Measurements from ENCODE around the gene PRSS57.

The PRSS57 gene

DNA sequence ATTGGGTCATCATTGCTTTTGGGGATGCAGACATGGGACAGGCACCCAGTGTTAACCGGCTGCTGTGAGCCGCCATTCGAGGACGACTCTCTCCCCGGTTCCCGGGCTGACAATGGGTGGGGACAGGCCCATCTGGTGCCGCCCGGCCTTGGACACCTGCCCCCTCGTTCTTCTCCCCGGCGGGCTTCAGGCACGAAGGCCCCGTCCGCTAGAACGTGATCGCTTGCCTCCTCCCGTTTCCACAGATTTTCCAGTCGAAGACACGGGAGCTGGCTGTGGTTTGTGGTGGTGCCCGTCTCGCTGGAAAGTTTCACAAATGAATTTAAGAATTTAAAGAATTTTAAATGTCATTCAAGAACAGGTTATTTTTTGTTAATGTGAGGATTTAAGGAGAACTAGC is 15.5 kb upstream of the PRSS57 start:
- no peak overlapping the region for H3K4me3 ChIP-seq (ENCODE audit: low read depth, low read length)
- TF ChIP-seq, protein P1, sequence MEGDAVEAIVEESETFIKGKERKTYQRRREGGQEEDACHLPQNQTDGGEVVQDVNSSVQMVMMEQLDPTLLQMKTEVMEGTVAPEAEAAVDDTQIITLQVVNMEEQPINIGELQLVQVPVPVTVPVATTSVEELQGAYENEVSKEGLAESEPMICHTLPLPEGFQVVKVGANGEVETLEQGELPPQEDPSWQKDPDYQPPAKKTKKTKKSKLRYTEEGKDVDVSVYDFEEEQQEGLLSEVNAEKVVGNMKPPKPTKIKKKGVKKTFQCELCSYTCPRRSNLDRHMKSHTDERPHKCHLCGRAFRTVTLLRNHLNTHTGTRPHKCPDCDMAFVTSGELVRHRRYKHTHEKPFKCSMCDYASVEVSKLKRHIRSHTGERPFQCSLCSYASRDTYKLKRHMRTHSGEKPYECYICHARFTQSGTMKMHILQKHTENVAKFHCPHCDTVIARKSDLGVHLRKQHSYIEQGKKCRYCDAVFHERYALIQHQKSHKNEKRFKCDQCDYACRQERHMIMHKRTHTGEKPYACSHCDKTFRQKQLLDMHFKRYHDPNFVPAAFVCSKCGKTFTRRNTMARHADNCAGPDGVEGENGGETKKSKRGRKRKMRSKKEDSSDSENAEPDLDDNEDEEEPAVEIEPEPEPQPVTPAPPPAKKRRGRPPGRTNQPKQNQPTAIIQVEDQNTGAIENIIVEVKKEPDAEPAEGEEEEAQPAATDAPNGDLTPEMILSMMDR (IDR thresholded peaks at IDR 0.05; ENCODE audit: low read depth, low read length), result no peak

DNA sequence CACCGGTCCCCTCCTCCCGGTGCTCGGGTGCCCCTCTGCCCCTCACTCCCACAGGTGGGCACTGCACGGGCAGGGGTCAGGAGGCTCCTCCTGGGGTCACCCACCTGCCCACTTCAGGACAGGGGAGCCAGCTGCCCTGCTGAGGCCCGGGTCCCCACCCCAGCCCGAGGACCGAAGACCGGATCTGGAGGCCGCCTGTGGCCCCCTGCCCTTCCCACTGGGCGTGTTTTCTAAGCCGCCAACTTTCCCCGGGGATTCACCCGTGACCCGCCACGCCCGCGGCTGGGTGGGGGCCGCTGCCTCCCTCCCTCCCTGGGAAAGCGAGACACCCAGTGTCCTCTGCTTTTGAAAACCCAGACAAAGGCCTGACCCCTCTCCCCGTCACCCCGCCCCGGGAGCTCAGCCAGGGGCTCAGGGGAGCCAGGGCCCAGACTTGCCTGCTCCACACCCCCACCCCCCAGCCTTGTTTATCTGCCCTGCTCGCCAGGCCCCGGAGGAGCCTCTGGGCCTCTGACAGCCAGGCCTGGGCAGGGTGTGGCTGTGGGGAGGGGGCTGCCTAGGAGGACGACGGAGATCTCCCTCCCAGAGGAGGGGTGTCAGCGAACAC is 14.8 kb upstream of the PRSS57 start:
- H3K4me3 ChIP-seq (ENCODE audit: low read depth, low read length), result no peak overlapping the region
- TF ChIP-seq, protein P1 (IDR thresholded peaks at IDR 0.05; ENCODE audit: low read depth, low read length), result no peak

DNA sequence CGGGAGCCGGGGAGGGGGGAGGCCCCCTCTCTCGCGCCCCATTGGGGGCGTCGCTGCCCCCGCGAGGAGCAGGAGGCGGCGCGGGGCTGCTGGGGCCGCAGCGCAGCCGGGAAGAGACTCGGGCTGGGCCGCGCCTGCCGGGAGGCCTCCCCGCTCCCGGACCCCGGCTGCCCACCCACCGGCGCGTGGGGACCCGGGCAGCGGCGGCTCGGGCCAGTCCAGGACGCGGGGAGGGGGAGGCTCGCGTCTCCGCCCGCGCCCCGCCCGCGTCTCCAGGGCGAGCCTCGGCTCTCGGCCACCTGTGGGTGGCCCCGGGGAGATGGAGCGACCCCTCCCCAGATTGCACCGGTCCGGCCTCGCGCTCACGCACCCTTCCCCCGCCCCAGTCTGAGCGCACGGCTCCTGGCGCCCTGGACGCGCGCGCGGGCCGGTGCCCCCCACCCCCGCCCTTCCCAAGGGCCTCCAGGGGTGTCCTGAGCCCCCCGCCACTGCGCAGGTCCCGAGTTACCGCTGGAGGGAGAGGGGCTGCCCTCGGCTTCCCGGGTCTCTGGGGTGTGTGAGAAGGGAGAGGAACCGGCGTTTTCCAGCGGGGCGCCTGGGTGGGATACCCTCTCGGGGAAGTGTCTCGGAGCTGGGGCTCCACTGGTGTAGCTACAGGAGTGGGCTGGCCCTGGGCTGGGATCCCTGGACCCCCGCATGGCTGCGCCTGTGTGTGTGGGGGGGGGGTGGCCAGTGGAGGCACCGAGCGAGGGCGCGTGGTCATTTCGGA is 14.1 kb upstream of the PRSS57 start:
- H3K4me3 ChIP-seq (ENCODE audit: low read depth, low read length), result peak overlapping the region; percentile 27; the same call in 1 of the 2 replicates
- TF ChIP-seq, protein P1 (IDR thresholded peaks at IDR 0.05; ENCODE audit: low read depth, low read length), result no peak

DNA sequence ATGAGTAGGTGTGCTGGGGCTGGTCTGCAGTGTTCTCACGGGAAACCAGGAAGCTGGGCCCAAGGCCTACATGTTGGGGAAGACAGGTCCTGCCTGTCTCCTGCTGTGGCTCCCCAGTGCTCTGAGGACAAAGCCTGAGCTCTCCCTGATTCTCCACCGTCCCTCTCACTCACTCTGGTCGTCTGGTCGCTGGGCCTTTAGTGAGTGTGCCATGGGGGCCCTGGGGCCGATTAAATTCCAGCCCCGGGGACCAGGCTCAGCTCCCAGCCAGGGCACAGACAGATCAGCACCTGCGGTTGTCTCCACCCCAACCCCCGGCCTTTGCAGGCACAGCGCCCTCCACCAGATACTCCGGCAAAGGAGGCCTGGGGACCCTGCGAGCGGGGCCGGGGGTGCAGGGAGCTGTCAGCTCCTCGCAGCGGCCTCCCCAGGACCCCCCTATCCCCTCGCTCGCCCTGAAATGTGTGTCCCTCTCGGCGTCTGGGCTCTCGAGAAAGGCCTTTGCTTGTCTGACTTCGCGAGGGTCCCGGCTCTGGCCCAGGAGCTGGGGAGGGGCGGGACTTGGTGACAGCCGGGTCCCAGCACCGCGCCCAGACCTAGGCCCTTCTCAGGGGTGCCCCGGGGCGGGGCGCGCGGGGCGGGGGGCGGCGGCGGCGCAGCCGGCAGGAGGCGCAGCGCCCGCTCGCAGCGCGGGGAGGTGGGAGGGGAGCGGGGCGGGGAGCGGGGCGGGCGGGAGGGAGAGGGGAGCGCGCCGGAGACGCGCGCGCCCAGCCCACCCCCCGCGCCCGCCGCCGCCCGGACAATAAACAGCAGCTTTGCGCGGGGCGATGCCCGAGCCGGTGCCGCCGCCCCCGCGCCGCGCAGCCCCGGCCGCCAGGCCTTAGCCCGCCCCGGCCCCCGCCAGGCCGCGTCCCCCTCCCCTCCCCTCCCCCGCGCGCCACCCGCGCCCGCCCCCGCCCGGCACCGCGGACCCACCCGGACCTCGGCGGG is 13.2 kb upstream of the PRSS57 start, which contains the start of gene PALM:
TSS of gene PALM (plus strand) at position 782 of the 990 bp plus-strand sequence. CDS start 212 bp downstream, outside the sequence.
- H3K4me3 ChIP-seq (ENCODE audit: low read depth, low read length), result peak within 1 kb of the TSS; percentile 27; the same call in 1 of the 2 replicates
- TF ChIP-seq, protein P1 (IDR thresholded peaks at IDR 0.05; ENCODE audit: low read depth, low read length), result no peak

DNA sequence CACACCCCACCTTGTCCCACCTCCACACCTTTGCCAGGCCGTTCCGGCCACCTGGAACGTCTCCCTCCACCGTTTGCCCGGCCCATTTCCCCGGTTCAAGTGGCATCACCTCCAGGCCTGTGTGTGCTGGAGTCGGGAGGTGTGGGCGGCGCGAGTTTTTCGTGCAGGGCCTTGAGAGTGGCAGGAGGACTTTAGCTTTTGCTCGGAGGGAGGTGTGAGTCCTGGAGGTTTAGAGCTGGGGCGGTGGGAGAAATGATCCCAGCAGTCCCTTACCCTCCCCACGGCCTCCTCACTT is 9.1 kb upstream of the PRSS57 start:
- TF ChIP-seq, protein P1 (IDR thresholded peaks at IDR 0.05; ENCODE audit: low read depth, low read length), result no peak
- H3K4me3 ChIP-seq (ENCODE audit: low read depth, low read length), result no peak overlapping the region

DNA sequence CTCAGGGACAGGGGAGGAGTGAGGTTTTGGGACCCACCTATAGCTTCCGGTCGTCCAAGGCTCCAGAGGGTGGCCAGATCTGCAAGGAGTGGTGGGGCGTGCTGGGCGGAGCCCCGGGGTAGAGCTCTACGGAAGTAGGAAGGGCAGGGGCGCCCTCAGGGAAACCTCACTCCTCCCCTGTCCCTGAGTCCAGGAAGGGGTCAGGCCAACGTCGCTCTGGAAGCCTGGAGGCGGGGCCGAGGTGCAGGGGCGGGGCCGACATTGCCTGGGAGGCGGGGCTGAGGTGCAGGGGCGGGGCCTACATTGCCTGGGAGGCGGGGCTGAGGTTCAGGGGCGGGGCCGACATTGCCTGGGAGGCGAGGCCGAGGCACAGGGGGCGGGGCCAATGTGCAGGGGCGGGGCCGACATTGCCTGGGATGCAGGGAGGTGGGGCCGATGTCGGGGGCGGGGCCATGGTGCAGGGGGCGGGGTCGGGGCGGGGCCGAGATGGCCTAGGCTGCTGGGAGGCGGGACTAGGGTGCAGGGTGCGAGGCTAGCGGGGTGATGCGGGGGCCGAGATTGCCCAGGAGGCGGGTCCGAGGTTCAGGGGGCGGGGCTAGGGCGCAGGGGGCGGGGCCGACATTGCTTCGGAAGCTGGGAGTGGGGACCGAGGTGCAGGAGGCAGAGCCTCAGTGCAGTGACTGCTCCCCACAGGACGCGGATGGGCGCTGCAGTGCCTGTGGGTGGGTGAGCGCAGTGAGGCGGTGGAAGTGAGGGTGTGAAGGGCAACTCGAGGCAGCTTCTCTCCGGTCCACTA is 8.6 kb upstream of the PRSS57 start:
- TF ChIP-seq, protein P1 (IDR thresholded peaks at IDR 0.05; ENCODE audit: low read depth, low read length), result no peak
- H3K4me3 ChIP-seq (ENCODE audit: low read depth, low read length), result no peak overlapping the region
